SK-N-SH (cell line): ENCODE data around the gene CFAP57. TPM values are rescaled to one million over a fixed set of nuclear protein-coding genes. Genes with fewer than 3 reads are reported as not detected.

ENCODE experiments used
- CTCF ChIA-PET: fragments of 300-600, 350-600 bp; formaldehyde crosslinking; extraction: SDS; loops from one replicate; lab custom pipeline; 2021; lab: Yijun Ruan, JAX
- POLR2A ChIA-PET: fragments of 350-600 bp; sonication (Branson Sonifier 250); formaldehyde crosslinking; extraction: SDS; loops from one replicate; lab custom pipeline; 2020; ENCODE audit warnings: antibody characterized with exemption, inconsistent platforms; lab: Yijun Ruan, JAX
- DNase-seq: peaks from one replicate; pipeline ENCODE4 v3.0.0; 2012
- H2AFZ ChIP-seq: fragments of 200-600 bp; sonication (generic); 2 replicates; pipeline ENCODE4 v1.8.1; 2016; ENCODE audit warnings: antibody characterized with exemption, mild to moderate bottlenecking, low read depth
- H3F3A ChIP-seq: fragments of 200-600 bp; sonication (generic); replicated peaks from 2 replicates; pipeline ENCODE3; 2016; ENCODE audit warnings: antibody characterized with exemption, mild to moderate bottlenecking; ENCODE audit not compliant: insufficient read depth
- H3K27ac ChIP-seq, 2 experiments: fragments of 200-500 bp in 1 of 2; fragments of 200-600 bp in 1 of 2; sonication (Bioruptor generic) in 1 of 2; sonication (generic), shearing (Covaris generic) in 1 of 2; 2 replicates each; pipeline versions ENCODE4 v1.5.1 to v1.6.1; 2014 to 2016; ENCODE audit warnings: low read depth in 2 of 2, inconsistent platforms in 1 of 2, low read length in 1 of 2, mild to moderate bottlenecking in 1 of 2, mixed read lengths in 1 of 2
- H3K27me3 ChIP-seq: fragments of 200-600 bp; sonication (generic), shearing (Covaris generic); 2 replicates; pipeline ENCODE4 v1.6.1; 2016; ENCODE audit warnings: mixed run types; ENCODE audit not compliant: insufficient read depth
- H3K36me3 ChIP-seq, 2 experiments: fragments of 200-500 bp in 1 of 2; fragments of 200-600 bp in 1 of 2; sonication (Bioruptor generic) in 1 of 2; sonication (generic) in 1 of 2; replicated peaks in 1 of 2; 2 replicates each; pipeline versions ENCODE3 to v1.5.1; 2014 to 2016; ENCODE audit warnings: low read length in 1 of 2, mild to moderate bottlenecking in 1 of 2; ENCODE audit not compliant: insufficient read depth in 2 of 2, control insufficient read depth in 1 of 2
- H3K4me1 ChIP-seq, 2 experiments: fragments of 200-500 bp in 1 of 2; fragments of 200-600 bp in 1 of 2; sonication (Bioruptor generic) in 1 of 2; sonication (generic), shearing (Covaris generic) in 1 of 2; 2 replicates each; pipeline versions ENCODE4 v1.5.1 to v1.6.1; 2014 to 2016; ENCODE audit warnings: low read depth in 1 of 2, low read length in 1 of 2, mixed run types in 1 of 2; ENCODE audit not compliant: insufficient read depth in 2 of 2, control insufficient read depth in 1 of 2
- H3K4me2 ChIP-seq: fragments of 200-600 bp; sonication (generic), shearing (Covaris generic); 2 replicates; pipeline ENCODE4 v1.6.1; 2017; ENCODE audit warnings: mixed run types
- H3K4me3 ChIP-seq, 2 experiments: fragments of 200-500 bp in 1 of 2; fragments of 200-600 bp in 1 of 2; sonication (Bioruptor generic) in 1 of 2; sonication (generic), shearing (Covaris generic) in 1 of 2; 2 replicates each; pipeline versions ENCODE4 v1.5.1 to v1.8.1; 2014 to 2016; ENCODE audit warnings: low read depth in 2 of 2, inconsistent platforms in 1 of 2, low read length in 1 of 2, mild to moderate bottlenecking in 1 of 2, mixed read lengths in 1 of 2, moderate library complexity in 1 of 2
- H3K79me2 ChIP-seq: fragments of 200-600 bp; sonication (generic); 2 replicates; pipeline ENCODE4 v1.8.1; 2017; ENCODE audit warnings: mild to moderate bottlenecking; ENCODE audit not compliant: insufficient read depth
- H3K9ac ChIP-seq: fragments of 200-600 bp; sonication (generic); 2 replicates; pipeline ENCODE4 v1.6.1; 2017; ENCODE audit warnings: mixed run types
- H3K9me2 ChIP-seq: fragments of 200-600 bp; sonication (generic); 2 replicates; pipeline ENCODE4 v1.6.1; 2017; ENCODE audit warnings: mixed run types
- H3K9me3 ChIP-seq: fragments of 200-600 bp; sonication (generic); 2 replicates; pipeline ENCODE4 v1.6.1; 2017; ENCODE audit warnings: mixed run types, mild to moderate bottlenecking, moderate library complexity
- H4K20me1 ChIP-seq: fragments of 200-600 bp; sonication (generic); 2 replicates; pipeline ENCODE4 v1.6.1; 2017; ENCODE audit warnings: mild to moderate bottlenecking, mixed run types; ENCODE audit not compliant: insufficient read depth
- EP300 ChIP-seq, 2 experiments: IDR thresholded peaks; 2 replicates each; pipeline versions ENCODE4 v1.4.0 to v1.6.1; 2012; ENCODE audit warnings: borderline replicate concordance in 1 of 2, low read depth in 1 of 2, low read length in 1 of 2
- FOXM1 ChIP-seq: IDR thresholded peaks from 2 replicates; pipeline ENCODE4 v1.4.0; 2012; ENCODE audit warnings: low read depth, mild to moderate bottlenecking
- GATA2 ChIP-seq: sonication (generic); formaldehyde crosslinking; IDR thresholded peaks from 2 replicates; pipeline ENCODE4 v1.5.0; 2020; ENCODE audit warnings: mild to moderate bottlenecking, missing genetic modification reagents
- JUND ChIP-seq: IDR thresholded peaks from 2 replicates; pipeline ENCODE4 v1.4.0; 2012
- MEF2A ChIP-seq: IDR thresholded peaks from 2 replicates; pipeline ENCODE4 v1.4.0; 2012; ENCODE audit warnings: low read depth, borderline replicate concordance
- MXI1 ChIP-seq: IDR thresholded peaks from 2 replicates; pipeline ENCODE4 v1.6.1; 2012; ENCODE audit warnings: mild to moderate bottlenecking, low read depth, low read length, improper control_type of control experiment
- NFIC ChIP-seq: IDR thresholded peaks from 2 replicates; pipeline ENCODE4 v1.4.0; 2012; ENCODE audit warnings: borderline replicate concordance
- RAD21 ChIP-seq: IDR thresholded peaks from 2 replicates; pipeline ENCODE4 v1.6.1; 2012; ENCODE audit warnings: mild to moderate bottlenecking, low read length
- RCOR1 ChIP-seq: fragments of 150-350 bp; IDR thresholded peaks from 2 replicates; pipeline ENCODE4 v1.6.1; 2017; ENCODE audit warnings: antibody characterized with exemption, low read length
- RXRA ChIP-seq: IDR thresholded peaks from 2 replicates; pipeline ENCODE4 v1.4.0; 2012; ENCODE audit warnings: low read depth, mild to moderate bottlenecking, borderline replicate concordance
- SMC3 ChIP-seq: IDR thresholded peaks from 2 replicates; pipeline ENCODE4 v1.6.1; 2012; ENCODE audit warnings: low read depth, low read length, improper control_type of control experiment
- TAF1 ChIP-seq: IDR thresholded peaks from 2 replicates; pipeline ENCODE4 v1.6.1; 2012; ENCODE audit warnings: low read depth, mild to moderate bottlenecking, low read length, moderate library complexity, borderline replicate concordance
- TCF12 ChIP-seq: IDR thresholded peaks from 2 replicates; pipeline ENCODE4 v1.4.0; 2012
- WGBS: methylation state at CpG from one replicate; pipeline ENCODE4 v1.1.6; 2017; ENCODE audit warnings: low lambda C conversion rate; 5-methylcytosine and 5-hydroxymethylcytosine counted together
- polyA plus RNA-seq, 3 experiments: library from polyadenylated mRNA; depleted of rRNA; stranded (reverse); fragments of >200 nt; gene quantifications; 2 replicates each; pipeline ENCODE4 v1.2.3, GENCODE V29; 2012
- TF ChIP-seq, protein P1 (sequence below): IDR thresholded peaks from 2 replicates; pipeline ENCODE4 v1.4.0; 2012; ENCODE audit warnings: low read depth, borderline replicate concordance
- TF ChIP-seq, protein P2 (sequence below): fragments of 150-350 bp; IDR thresholded peaks from 2 replicates; pipeline ENCODE4 v1.6.1; 2017; ENCODE audit warnings: antibody characterized with exemption, low read length, low read depth, borderline replicate concordance
- TF ChIP-seq, protein P3 (sequence below): IDR thresholded peaks from 2 replicates; pipeline ENCODE4 v1.4.0; 2012; ENCODE audit warnings: low read depth, borderline replicate concordance

The CFAP57 gene
- polyA plus RNA-seq, 1 of the 3 experiments (the other 2 are of a cell fraction): 0.36 TPM

DNA sequence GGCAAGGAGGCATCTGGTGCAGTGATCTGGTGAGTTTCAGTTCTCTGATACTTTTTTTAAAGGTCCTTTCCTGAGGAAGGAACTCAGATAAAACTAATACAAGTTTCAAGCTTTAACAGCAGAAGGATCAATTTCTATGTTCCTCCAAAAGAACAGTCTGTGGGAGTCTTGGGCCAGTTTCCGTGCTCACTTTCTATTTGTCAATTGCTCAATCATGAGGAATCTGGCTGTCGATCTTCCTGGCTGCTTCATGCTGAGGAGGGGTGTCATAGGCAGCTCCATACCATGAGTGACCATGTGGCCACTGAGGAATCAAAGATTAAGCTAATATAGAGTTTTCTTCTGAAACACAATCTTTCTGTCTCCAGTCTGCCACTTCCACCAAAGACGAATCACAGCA lies 86.2 kb downstream of the CFAP57 start (continued):
- TF ChIP-seq, protein P1, sequence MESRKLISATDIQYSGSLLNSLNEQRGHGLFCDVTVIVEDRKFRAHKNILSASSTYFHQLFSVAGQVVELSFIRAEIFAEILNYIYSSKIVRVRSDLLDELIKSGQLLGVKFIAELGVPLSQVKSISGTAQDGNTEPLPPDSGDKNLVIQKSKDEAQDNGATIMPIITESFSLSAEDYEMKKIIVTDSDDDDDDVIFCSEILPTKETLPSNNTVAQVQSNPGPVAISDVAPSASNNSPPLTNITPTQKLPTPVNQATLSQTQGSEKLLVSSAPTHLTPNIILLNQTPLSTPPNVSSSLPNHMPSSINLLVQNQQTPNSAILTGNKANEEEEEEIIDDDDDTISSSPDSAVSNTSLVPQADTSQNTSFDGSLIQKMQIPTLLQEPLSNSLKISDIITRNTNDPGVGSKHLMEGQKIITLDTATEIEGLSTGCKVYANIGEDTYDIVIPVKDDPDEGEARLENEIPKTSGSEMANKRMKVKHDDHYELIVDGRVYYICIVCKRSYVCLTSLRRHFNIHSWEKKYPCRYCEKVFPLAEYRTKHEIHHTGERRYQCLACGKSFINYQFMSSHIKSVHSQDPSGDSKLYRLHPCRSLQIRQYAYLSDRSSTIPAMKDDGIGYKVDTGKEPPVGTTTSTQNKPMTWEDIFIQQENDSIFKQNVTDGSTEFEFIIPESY: no peak
- TF ChIP-seq MEF2A: no peak

DNA sequence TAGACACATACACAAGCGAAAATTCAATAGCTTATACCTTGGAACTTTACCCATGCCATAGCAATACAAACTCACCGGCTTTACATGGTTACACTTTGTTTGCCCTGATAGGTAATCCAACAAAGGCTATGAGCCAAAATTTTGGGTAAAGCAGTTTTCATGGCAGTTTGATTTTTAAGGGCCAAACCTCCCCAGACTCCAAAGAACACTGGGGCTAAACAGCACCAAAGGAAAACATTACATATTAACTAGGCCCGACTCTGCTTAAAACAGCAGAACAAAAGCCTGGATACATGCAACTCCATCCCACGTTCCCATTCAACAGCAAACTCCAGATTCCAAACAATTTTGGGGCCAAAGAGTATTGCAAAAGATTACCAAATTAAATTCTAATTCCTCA lies 93.3 kb downstream of the CFAP57 start:
- no peaks in the 10 kb centered on the region for H3K36me3 ChIP-seq
- H3K27me3 ChIP-seq: no peaks in the 10 kb centered on the region
- POLR2A ChIA-PET: no interaction called here
- no peak overlapping the region for H3K4me3 ChIP-seq
- H3K9ac ChIP-seq: no peak overlapping the region
- TF ChIP-seq, protein P2, sequence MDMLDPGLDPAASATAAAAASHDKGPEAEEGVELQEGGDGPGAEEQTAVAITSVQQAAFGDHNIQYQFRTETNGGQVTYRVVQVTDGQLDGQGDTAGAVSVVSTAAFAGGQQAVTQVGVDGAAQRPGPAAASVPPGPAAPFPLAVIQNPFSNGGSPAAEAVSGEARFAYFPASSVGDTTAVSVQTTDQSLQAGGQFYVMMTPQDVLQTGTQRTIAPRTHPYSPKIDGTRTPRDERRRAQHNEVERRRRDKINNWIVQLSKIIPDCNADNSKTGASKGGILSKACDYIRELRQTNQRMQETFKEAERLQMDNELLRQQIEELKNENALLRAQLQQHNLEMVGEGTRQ: no peak
- TF ChIP-seq EP300 (IDR thresholded peaks at IDR 0.05; ENCODE audit: borderline replicate concordance in 1 of 2, low read depth in 1 of 2, low read length in 1 of 2): no peak
- no peak for TF ChIP-seq RXRA
- no peak for TF ChIP-seq TCF12
- no peak for TF ChIP-seq SMC3
- no peak for TF ChIP-seq TAF1
- TF ChIP-seq, protein P1: no peak
- TF ChIP-seq JUND: no peak
- TF ChIP-seq NFIC: no peak
- no peak for TF ChIP-seq GATA2 (CRISPR knock-in tag)
- TF ChIP-seq RAD21: no peak
- no peak for TF ChIP-seq RCOR1
- TF ChIP-seq MXI1: no peak
- no peak for TF ChIP-seq FOXM1
- TF ChIP-seq, protein P3, sequence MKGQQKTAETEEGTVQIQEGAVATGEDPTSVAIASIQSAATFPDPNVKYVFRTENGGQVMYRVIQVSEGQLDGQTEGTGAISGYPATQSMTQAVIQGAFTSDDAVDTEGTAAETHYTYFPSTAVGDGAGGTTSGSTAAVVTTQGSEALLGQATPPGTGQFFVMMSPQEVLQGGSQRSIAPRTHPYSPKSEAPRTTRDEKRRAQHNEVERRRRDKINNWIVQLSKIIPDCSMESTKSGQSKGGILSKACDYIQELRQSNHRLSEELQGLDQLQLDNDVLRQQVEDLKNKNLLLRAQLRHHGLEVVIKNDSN: no peak
- no peaks in the 10 kb centered on the region for H4K20me1 ChIP-seq
- H3K9me2 ChIP-seq: no peaks in the 10 kb centered on the region
- DNase-seq: no peak
- H3K79me2 ChIP-seq: no peaks in the 10 kb centered on the region
- H3K4me1 ChIP-seq: no peaks in the 10 kb centered on the region
- no peak overlapping the region for H2AFZ ChIP-seq
- no peak overlapping the region for H3K27ac ChIP-seq
- H3F3A ChIP-seq: no peaks in the 10 kb centered on the region
- H3K4me2 ChIP-seq: no peak overlapping the region
- CTCF ChIA-PET: no interaction called here
- 38% methylated on average over 4 of the region's 4 CpGs for WGBS
- peaks cover 15% of the 10 kb centered on the region for H3K9me3 ChIP-seq
